22Rv1 (cell line): ENCODE measurements around the gene MALRD1.

Experiments used
- H3K27ac ChIP-seq: fragments of 450-650 bp; 2 replicates; pipeline ENCODE4 v1.5.1; 2017
- ZFX ChIP-seq: fragments of 450-650 bp; IDR thresholded peaks from 2 replicates; pipeline ENCODE4 v1.6.1; 2017; ENCODE audit warnings: antibody characterized with exemption, borderline replicate concordance
- TF ChIP-seq, protein P1 (sequence below): fragments of 450-650 bp; IDR thresholded peaks from 2 replicates; pipeline ENCODE4 v1.5.1; 2017; ENCODE audit warnings: mild to moderate bottlenecking

The MALRD1 gene

DNA sequence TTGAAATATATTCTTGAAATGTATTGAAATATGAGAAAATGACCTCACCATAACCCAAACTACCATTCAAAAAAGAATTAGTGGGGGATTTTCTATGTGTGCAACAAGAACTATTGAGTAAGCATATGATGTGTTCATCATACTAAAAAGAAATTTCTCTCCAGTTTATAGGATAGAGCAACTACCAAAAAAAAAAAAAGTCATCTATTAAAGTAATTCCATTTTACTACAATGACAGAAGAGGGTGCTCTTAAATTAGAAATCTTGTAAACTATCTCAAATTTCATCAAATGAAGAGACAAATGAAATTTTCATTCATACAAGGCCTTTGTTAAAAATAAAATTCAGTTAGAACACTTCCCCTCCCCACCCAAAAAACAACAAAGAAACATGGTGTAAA is 572.2 kb downstream of the MALRD1 start:
- no peak for TF ChIP-seq ZFX
- TF ChIP-seq, protein P1, sequence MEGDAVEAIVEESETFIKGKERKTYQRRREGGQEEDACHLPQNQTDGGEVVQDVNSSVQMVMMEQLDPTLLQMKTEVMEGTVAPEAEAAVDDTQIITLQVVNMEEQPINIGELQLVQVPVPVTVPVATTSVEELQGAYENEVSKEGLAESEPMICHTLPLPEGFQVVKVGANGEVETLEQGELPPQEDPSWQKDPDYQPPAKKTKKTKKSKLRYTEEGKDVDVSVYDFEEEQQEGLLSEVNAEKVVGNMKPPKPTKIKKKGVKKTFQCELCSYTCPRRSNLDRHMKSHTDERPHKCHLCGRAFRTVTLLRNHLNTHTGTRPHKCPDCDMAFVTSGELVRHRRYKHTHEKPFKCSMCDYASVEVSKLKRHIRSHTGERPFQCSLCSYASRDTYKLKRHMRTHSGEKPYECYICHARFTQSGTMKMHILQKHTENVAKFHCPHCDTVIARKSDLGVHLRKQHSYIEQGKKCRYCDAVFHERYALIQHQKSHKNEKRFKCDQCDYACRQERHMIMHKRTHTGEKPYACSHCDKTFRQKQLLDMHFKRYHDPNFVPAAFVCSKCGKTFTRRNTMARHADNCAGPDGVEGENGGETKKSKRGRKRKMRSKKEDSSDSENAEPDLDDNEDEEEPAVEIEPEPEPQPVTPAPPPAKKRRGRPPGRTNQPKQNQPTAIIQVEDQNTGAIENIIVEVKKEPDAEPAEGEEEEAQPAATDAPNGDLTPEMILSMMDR = no peak
- no peak overlapping the region for H3K27ac ChIP-seq

DNA sequence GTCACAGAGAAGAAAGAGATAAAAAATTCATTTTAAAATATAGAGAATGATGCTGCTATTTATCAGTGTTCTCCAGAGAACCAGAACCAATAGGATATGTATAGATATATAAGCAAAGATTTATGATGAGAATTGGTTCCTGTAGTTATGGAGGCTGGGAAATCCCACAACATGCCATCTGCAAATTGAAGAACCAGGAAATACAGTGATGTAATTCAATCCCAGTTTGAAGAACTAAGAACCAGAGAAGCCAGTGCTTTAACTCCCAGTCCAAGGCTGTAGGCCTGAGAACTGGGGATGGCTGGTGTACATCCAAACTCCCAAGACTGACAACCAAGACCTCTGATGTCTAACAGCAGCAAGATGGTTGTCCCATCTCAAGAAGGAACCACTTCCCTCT is 574.7 kb downstream of the MALRD1 start:
- no peak for TF ChIP-seq ZFX
- TF ChIP-seq, protein P1 = no peak
- no peak overlapping the region for H3K27ac ChIP-seq

DNA sequence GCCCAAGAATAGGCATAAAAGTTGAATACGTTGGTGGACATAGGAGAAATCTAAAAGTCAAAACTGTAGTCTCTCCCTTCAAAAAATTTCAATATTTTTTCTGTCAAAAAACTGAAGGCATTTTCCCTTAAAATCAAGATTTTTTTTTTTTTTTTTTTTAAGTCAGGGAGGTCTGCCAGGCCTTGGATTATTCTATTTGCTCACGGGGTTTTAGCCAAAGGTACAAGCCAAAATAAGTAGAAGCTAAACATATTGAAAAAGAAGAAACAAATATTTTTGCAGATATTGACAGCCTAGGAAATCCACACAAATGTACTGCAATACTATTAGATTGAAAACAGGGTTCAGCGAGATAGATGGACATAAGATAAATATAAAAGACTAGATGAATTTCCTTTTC is 577.6 kb downstream of the MALRD1 start:
- H3K27ac ChIP-seq = no peak overlapping the region
- TF ChIP-seq, protein P1 = no peak

DNA sequence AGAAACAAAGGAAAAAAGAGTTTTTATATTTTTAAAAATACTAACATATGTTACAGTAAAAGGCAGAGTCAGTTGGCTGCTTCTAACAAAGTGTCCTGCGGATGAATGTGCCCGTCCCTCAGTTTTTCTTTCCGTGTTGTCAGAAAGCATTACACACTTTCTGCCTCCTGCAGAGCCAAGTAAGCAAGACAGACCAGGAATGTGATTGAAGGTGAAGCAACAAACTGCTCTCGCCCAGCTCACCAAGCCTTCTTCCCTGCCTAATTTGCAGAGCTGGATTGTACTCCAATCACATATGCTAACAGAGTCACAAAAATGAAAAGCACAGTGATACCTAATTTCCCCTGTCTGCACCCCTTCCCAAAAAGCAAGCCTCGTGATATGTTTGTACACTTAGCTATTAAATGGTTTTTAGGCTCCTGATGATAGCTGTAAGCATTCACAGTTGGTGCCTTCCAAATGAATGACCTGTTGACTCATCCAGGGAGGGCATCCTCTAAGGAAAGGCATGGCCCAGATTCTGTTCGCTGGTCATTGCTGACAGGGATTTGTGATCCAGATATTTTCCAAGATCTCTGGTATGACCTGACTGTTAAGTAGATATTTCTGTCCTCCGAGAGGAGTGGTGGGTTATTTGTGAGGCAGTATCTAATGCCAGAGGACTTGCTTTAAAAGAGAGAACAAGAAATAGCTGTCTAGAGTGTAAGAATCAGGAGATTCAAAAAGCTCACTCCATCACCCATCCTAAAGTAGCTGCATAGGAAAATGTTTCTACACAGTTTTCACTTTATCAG is 580.4 kb downstream of the MALRD1 start:
- H3K27ac ChIP-seq = no peak overlapping the region
- TF ChIP-seq, protein P1 = no peak
- TF ChIP-seq ZFX = no peak

DNA sequence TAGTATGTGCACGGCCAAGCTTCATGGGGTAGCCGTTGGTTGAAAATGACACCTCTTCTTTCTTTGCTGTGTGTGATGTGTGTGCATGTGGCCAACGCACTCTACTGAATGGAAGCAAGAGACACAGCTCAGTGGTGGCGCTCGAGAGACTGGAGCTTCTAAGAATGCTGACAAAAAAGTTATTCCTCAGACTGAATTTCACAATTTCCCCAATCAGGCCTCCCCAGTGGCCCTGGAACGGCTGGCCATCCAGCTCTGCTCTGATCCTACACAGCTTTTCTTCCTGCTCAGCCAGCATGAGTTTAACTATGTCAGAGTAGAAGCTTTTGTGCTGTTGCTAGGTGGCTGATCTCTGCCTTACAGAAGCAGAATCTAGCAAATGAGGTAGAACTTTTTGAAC is 581.0 kb downstream of the MALRD1 start:
- H3K27ac ChIP-seq = no peak overlapping the region
- TF ChIP-seq, protein P1 = no peak
- TF ChIP-seq ZFX = no peak

DNA sequence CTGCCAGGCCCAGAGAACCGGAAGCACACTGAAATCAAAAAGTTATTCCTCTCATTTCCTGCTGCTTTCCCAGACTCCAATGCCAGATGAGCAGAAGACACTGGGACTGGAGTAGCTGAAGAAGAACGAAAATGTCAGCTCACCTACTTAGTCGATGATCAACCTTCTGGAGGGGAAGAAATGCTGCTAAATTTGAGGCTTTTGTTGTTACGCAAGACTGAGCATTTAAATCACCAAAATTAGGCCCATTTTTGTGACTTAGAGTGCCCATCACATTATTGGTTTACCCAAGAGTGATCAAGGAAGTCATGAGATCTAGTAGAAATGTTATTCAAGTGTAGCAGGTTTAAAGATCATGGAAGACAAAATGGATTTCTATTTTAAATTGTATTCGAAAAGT is 585.6 kb downstream of the MALRD1 start:
- no peak for TF ChIP-seq ZFX
- no peak overlapping the region for H3K27ac ChIP-seq

DNA sequence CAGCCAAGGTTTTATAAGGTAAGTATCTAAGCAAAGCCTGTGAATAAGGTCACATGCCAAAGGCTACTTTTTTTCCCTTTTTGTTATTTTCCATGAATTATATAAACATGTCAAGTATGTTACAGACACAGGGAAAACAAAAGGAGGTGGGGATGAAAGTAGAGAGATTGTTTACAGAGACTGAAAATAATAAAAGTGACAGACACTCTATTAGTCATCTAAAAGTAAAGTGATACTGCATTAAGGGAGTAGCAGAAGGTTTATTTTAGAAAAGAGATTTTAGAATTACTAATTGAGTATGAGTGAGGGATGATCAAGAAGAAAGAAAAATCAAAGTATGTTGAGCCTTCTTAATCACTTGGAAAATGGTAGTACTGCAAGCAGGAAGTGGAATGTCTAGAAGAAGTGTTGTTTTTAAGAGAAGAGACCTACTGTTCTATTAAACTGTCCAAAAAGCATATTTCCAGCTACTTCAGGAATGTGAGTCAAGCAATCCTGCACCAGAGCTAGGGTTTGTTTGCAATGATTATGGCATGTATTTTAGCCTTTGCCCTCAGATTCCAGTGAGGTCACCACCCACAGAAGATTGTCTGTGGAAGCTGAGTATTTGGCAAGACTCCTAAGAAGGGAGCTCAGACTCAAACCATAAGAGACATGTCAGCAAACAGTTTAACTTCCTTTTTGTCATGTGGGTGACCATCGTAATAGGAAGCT is 589.7 kb downstream of the MALRD1 start:
- H3K27ac ChIP-seq = no peak overlapping the region
- TF ChIP-seq ZFX = no peak
- TF ChIP-seq, protein P1 = no peak
